ENCODE data around the gene NTRK2.

GRCh38 chr9:84863372-84863771 lies 193.8 kb downstream of the NTRK2 start:
- TF ChIP-seq POLR2AphosphoS5 (IDR thresholded peaks at IDR 0.05) (no peak), CTCF (IDR thresholded peaks at IDR 0.05) (no peak), POLR2A (IDR thresholded peaks at IDR 0.05) (no peak)

All from suprapubic skin (tissue), 4 donors.